Ectodermal cell (in vitro differentiated cells): ENCODE results near the gene NELL1.

Source experiments
- H3K27ac ChIP-seq: 2 replicates; pipeline ENCODE4 v1.7.0; 2013; ENCODE audit warnings: mild to moderate bottlenecking, low read depth, low read length; ENCODE audit not compliant: insufficient read depth, poor library complexity, severe bottlenecking
- H3K27me3 ChIP-seq: 2 replicates; pipeline ENCODE4 v1.7.0; 2013; ENCODE audit warnings: mild to moderate bottlenecking, low read length; ENCODE audit not compliant: insufficient read depth, control insufficient read depth, poor library complexity, severe bottlenecking
- H3K36me3 ChIP-seq: one replicate; pipeline ENCODE4 v1.7.0; 2013; ENCODE audit warnings: low read length; ENCODE audit not compliant: control insufficient read depth, insufficient read depth
- H3K4me1 ChIP-seq: one replicate; pipeline ENCODE4 v1.7.0; 2013; ENCODE audit warnings: low read length; ENCODE audit not compliant: control insufficient read depth, insufficient read depth
- H3K4me3 ChIP-seq: 2 replicates; pipeline ENCODE4 v1.7.0; 2013; ENCODE audit warnings: low read depth, low read length, control low read depth; ENCODE audit not compliant: insufficient read depth
- H3K9me3 ChIP-seq: 2 replicates; pipeline ENCODE4 v1.7.0; 2013; ENCODE audit warnings: mild to moderate bottlenecking, low read length, moderate library complexity; ENCODE audit not compliant: control insufficient read depth
- whole genome bisulfite sequencing, 2 experiments: methylation state at CpG; one replicate each; pipeline ENCODE4 v1.1.7; 2013; ENCODE audit warnings: missing lambda C conversion rate in 2 of 2; 5-methylcytosine and 5-hydroxymethylcytosine counted together

The NELL1 gene

GRCh38 chr11:20760811-20761210, 91.4 kb downstream of the NELL1 start:
- WGBS, 2 experiments = 96% methylated on average over 6 of the region's 6 CpGs
- no peaks in the 10 kb centered on the region for H3K4me1 ChIP-seq
- no peaks in the 10 kb centered on the region for H3K9me3 ChIP-seq
- no peak overlapping the region for H3K27ac ChIP-seq
- H3K27me3 ChIP-seq = no peaks in the 10 kb centered on the region
- H3K4me3 ChIP-seq = no peak overlapping the region
- H3K36me3 ChIP-seq = no peaks in the 10 kb centered on the region

DNA sequence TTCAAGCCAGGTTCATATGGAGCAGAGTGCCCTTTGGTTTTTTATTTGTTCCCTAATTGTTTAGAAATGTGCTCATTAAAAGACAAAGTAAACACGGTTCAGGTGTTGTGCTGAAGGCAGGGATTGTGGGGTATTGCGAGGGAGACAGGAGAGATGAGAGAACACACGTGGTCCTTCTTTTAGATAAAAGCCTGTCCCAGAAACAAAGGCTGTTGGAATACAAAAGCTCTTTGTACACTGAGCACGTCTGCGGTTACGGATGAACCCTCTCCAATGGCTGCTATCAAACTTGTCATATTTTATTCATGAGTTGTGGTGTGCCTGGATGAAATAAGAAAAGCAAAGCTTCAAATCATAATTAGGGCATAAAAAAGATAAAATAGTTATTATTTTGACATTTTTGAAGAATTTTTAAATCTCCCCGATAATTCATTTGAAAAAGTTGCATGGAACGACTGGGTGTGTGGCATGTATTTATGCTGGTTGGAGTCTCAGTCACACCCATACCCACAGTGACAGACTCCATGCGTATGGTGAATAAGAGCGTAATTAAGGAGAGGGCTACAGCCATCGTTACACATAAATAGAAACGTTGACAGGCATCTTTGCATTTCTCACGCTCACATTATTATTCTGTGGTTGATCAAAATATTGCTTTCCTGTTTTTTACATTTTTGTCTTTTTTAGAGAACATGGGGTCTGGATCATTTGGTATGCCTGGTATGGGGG, 92.9 kb downstream of the NELL1 start:
- H3K4me1 ChIP-seq = no peaks in the 10 kb centered on the region
- no peaks in the 10 kb centered on the region for H3K9me3 ChIP-seq
- H3K27ac ChIP-seq = no peak overlapping the region
- no peaks in the 10 kb centered on the region for H3K27me3 ChIP-seq
- 82% methylated on average over 13 of the region's 13 CpGs for WGBS, 2 experiments
- H3K4me3 ChIP-seq = no peak overlapping the region
- H3K36me3 ChIP-seq = no peaks in the 10 kb centered on the region

DNA sequence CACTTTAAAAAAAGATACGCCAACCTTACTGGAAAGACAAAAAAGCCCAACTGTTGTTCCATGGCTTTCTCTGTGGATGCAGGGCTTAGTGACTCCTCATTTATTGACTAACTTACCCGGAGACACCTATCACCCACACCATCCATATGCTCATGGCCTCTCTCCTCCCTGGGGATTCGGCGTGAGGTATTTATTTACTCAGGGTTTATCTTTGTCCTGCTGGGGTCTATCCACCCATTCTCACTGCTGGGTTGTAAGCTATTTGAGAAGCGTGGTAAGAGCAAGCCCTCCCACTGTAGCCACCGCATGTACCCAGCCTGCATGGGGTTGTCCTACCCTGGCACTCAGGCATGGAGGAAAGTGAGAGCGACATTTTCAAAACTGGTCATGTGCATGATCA, 93.6 kb downstream of the NELL1 start:
- Histone ChIP-seq H3K4me1 (no peaks in the 10 kb centered on the region), H3K27ac (no peak overlapping the region), H3K27me3 (no peaks in the 10 kb centered on the region), H3K4me3 (no peak overlapping the region), H3K9me3 (no peaks in the 10 kb centered on the region), H3K36me3 (no peaks in the 10 kb centered on the region)
- WGBS, 2 experiments = 76 to 80% methylated on average over 7 of the region's 7 CpGs

DNA sequence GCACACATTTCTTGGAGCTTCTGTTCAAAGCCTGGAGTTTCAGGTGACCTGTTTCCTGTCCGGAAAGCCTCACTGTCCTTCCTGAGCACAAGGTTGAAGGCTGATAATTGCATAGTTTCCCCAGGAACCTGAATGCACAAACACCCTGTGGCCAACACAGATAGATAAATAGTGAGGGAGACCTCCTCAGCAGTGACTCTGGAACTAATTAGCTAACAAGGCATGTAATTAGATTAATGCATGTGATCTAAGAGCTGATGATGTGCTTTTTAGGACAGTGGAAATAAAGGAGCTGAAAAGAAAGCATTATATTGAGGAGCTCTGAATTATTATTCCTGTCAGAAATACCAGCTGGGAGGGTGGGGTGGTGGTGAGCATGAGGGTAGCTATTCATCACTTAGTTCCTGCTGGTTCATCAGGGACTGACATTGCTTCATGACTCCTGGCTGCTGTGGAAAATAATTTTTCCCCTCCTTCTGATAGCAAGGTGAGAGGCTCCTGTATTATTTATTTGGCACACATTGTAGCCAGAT, 101.1 kb downstream of the NELL1 start:
- Histone ChIP-seq H3K27ac (no peak overlapping the region), H3K27me3 (peaks cover 8% of the 10 kb centered on the region), H3K4me1 (peaks cover 6% of the 10 kb centered on the region), H3K4me3 (no peak overlapping the region), H3K36me3 (no peaks in the 10 kb centered on the region), H3K9me3 (no peaks in the 10 kb centered on the region)
- 85 to 90% methylated on average over 1 of the region's 1 CpG for WGBS, 2 experiments

DNA sequence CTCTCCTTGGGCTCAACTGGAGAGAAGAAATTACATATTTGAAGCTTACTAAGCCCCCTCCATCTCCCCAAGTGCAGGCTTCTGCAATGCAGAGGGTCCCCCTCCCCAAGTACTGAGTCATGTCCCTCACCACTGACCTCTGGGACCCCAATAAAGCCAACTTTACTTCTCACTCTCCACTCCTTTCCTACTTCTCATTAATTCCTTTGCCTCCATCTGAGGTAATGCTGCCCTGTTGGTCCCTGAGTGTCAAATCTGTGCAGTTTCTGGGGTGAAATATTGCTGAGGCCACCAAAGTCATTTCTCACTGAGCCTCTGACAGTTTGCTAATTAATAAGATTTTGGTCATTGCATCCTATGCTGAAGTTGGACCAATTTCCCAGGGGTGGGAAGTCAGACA, 101.6 kb downstream of the NELL1 start:
- no peaks in the 10 kb centered on the region for H3K36me3 ChIP-seq
- peaks cover 6% of the 10 kb centered on the region for H3K4me1 ChIP-seq
- no peaks in the 10 kb centered on the region for H3K9me3 ChIP-seq
- H3K27me3 ChIP-seq = peaks cover 8% of the 10 kb centered on the region
- H3K27ac ChIP-seq = no peak overlapping the region
- H3K4me3 ChIP-seq = no peak overlapping the region

DNA sequence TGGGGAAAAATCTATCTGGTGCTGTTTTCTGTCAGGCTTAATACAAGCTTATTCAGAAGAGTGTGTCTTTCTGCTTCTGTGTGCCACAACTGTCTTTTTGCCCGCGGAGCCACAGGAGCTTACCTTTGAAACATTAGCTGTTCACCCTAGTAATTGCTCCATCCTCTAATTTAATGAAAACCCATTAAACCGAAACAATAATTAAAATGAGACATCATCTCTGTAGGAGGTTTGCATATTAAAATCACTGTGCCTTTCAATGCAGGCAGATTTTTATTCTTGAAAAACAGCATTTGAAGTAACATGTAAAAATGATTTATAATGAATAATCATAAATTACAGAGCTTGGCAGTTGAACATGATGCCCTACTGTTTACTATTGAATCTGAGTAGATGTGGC, 102.3 kb downstream of the NELL1 start:
- peaks cover 6% of the 10 kb centered on the region for H3K4me1 ChIP-seq
- no peak overlapping the region for H3K4me3 ChIP-seq
- H3K27me3 ChIP-seq = peaks cover 8% of the 10 kb centered on the region
- WGBS, 2 experiments = 96% methylated on average over 3 of the region's 3 CpGs
- H3K27ac ChIP-seq = no peak overlapping the region
- no peaks in the 10 kb centered on the region for H3K9me3 ChIP-seq
- H3K36me3 ChIP-seq = no peaks in the 10 kb centered on the region

DNA sequence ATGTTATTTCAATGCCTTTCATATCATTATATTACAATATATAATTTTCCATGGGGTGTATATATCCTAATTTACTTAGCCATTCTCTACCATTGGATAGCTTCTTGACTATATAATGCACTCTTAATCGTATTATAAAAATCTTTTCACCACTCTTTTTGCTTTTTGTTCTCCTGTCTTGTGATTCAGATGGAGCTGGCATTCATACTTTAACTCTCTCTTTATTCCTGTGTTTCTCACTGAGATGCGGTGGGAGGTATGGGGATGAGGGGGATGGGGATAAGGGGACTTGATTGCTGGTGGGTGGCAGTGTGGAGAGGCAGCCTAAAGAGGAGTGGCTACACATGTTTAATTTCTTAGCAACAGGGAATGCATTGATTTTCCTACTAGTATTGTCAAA, 105.9 kb downstream of the NELL1 start:
- no peaks in the 10 kb centered on the region for H3K9me3 ChIP-seq

DNA sequence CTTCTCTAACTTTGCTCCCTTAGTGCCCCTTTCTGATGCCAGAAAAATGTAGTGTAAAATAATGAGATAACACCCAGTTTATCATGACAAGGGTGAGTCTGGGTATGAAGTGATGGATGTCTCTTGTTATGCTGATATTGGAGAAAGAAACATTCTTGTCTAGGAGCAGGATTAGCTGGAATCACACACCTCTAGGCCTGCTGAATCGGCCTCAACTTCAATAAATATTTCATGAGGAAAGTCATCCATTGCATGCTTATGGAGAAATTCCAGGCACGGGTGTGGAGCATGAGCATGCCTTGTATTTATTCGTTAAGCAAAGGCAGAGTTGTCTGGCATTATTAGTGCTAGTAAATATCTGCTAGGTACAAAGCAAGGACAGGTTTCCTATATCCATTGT, 113.4 kb downstream of the NELL1 start:
- no peaks in the 10 kb centered on the region for H3K36me3 ChIP-seq
- WGBS, 2 experiments = 93 to 94% methylated on average over 3 of the region's 3 CpGs
- H3K27ac ChIP-seq = no peak overlapping the region
- H3K27me3 ChIP-seq = no peaks in the 10 kb centered on the region
- H3K4me1 ChIP-seq = no peaks in the 10 kb centered on the region
- H3K4me3 ChIP-seq = no peak overlapping the region
- H3K9me3 ChIP-seq = no peaks in the 10 kb centered on the region

More for the DNA sequence above, 105.9 kb downstream of the NELL1 start:
- no peak overlapping the region for H3K4me3 ChIP-seq
- H3K27ac ChIP-seq = no peak overlapping the region
- H3K36me3 ChIP-seq = no peaks in the 10 kb centered on the region
- H3K27me3 ChIP-seq = peaks cover 8% of the 10 kb centered on the region
- H3K4me1 ChIP-seq = peaks cover 6% of the 10 kb centered on the region
- 90 to 100% methylated on average over 1 to 2 of the region's 2 CpGs for WGBS, 2 experiments

DNA sequence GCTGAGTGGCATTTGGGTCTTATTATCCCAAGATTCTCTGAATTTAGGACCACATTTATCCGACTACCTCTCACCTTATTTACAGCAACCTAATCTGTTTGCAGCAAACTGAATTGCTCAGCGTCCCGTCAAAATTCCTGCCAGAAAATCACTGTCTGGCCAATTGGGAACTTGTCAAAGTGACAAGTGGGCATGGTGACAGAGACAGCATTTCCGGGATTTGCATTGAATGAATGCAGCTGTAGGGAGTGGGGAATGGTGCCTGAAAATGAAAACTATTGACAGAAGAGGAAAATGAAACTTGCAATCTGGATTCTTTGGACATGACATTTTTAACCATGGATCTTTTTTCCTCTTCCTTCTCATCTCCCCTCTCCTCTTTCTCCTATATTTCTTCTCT, 113.8 kb downstream of the NELL1 start:
- no peaks in the 10 kb centered on the region for H3K36me3 ChIP-seq
- no peaks in the 10 kb centered on the region for H3K27me3 ChIP-seq
- 88 to 94% methylated on average over 4 of the region's 4 CpGs for WGBS, 2 experiments
- H3K4me1 ChIP-seq = no peaks in the 10 kb centered on the region
- H3K4me3 ChIP-seq = no peak overlapping the region
- H3K27ac ChIP-seq = no peak overlapping the region
- H3K9me3 ChIP-seq = no peaks in the 10 kb centered on the region

GRCh38 chr11:20790622-20791021, 121.2 kb downstream of the NELL1 start:
- 90 to 91% methylated on average over 5 of the region's 7 CpGs for WGBS, 2 experiments
- Histone ChIP-seq H3K27ac (no peak overlapping the region), H3K27me3 (no peaks in the 10 kb centered on the region), H3K4me3 (no peak overlapping the region), H3K4me1 (no peaks in the 10 kb centered on the region), H3K9me3 (no peaks in the 10 kb centered on the region), H3K36me3 (no peaks in the 10 kb centered on the region)
